Stomach (tissue), 9 donors: ENCODE data around the gene PLCL2. TPM values are rescaled to one million over a fixed set of nuclear protein-coding genes. Genes with fewer than 3 reads are reported as not detected.

Experiments used
- DNase-seq, 2 donors: peaks; one replicate each; pipeline versions ENCODE4 v3.0.0 to v3.0.0-alpha.2; 2013 to 2019
- H3K27ac ChIP-seq, 5 donors: fragments of 200-600 bp in 4 of 5; sonication (generic) in 4 of 5; one replicate each; pipeline ENCODE4 v1.5.1; 2013 to 2019; ENCODE audit warnings: mild to moderate bottlenecking in 1 of 5, moderate library complexity in 1 of 5
- H3K27me3 ChIP-seq, 3 donors: fragments of 200-600 bp; sonication (generic); one replicate each; pipeline ENCODE4 v1.5.1; 2017 to 2019; ENCODE audit warnings: mixed run types in 1 of 3
- H3K36me3 ChIP-seq, 4 donors: fragments of 200-600 bp; sonication (generic); 1 replicate in 3 of 4; 2 replicates in 1 of 4; pipeline ENCODE4 v1.5.1; 2016 to 2019
- H3K4me1 ChIP-seq, 4 donors: fragments of 200-600 bp; sonication (generic); one replicate each; pipeline ENCODE4 v1.5.1; 2016 to 2019
- H3K4me3 ChIP-seq, 4 donors: fragments of 200-600 bp; sonication (generic) in 3 of 4; one replicate each; pipeline ENCODE4 v1.5.1; 2016 to 2019; ENCODE audit warnings: mild to moderate bottlenecking in 1 of 4
- H3K9me3 ChIP-seq, 4 donors: fragments of 200-600 bp; sonication (generic); one replicate each; pipeline ENCODE4 v1.5.1; 2016 to 2019
- EP300 ChIP-seq: sonication (generic); formaldehyde crosslinking; IDR thresholded peaks from one replicate; pipeline ENCODE4 v1.6.1; 2017; ENCODE audit warnings: antibody characterized with exemption
- POLR2A ChIP-seq, 4 donors: fragments of 450-650 bp; IDR thresholded peaks; one replicate each; pipeline ENCODE4 v1.6.1; 2016; ENCODE audit warnings: antibody characterized with exemption in 4 of 4, control low read depth in 2 of 4, mild to moderate bottlenecking in 1 of 4, moderate library complexity in 1 of 4
- POLR2AphosphoS5 ChIP-seq, 3 donors: sonication (generic); formaldehyde crosslinking; IDR thresholded peaks; one replicate each; pipeline ENCODE4 v1.6.1; 2016; ENCODE audit warnings: antibody characterized with exemption in 3 of 3
- WGBS, 5 donors: extraction: QIAGEN DNeasy Blood & Tissue Kit in 3 of 5; methylation state at CpG; one replicate each; pipeline versions ENCODE4 v1.1.5 to v1.1.7; 2013 to 2018; 5-methylcytosine and 5-hydroxymethylcytosine counted together
- intact Hi-C: fragments of 100-400 bp; cut with DNase I; formaldehyde crosslinking; loops from one replicate; pipeline ENCODE4 v1.15.1; 2023; ENCODE audit warnings: low total_unique reads
- polyA plus RNA-seq, 3 donors: library from polyadenylated mRNA; stranded (reverse); fragments of 200-250 nt; gene quantifications; one replicate each; pipeline ENCODE4 v1.2.3, GENCODE V29; 2013
- total RNA-seq, 5 donors: library from RNA; depleted of rRNA; stranded (reverse); fragments of >200 nt; gene quantifications; one replicate each; pipeline versions ENCODE4 v1.1.0 to v1.2.3, GENCODE V29; 2014 to 2016
- TF ChIP-seq, protein P1 (sequence below), 7 experiments: fragments of 450-650 bp in 4 of 7; fragments of 200-600 bp in 3 of 7; sonication (generic) in 3 of 7; IDR thresholded peaks; one replicate each; pipeline ENCODE4 v1.5.1; 2016 to 2019; ENCODE audit warnings: antibody characterized with exemption in 7 of 7, control low read depth in 2 of 7, mild to moderate bottlenecking in 1 of 7
- donor health status: healthy with polysubstance abuse.
- donor health status: Bipolar disorder and iron deficiency.
- donor health status: healthy.

PLCL2 gene
- total and polyA plus RNA-seq, 8 donors, result 1.0 to 34.9 (median 5.7) TPM

DNA sequence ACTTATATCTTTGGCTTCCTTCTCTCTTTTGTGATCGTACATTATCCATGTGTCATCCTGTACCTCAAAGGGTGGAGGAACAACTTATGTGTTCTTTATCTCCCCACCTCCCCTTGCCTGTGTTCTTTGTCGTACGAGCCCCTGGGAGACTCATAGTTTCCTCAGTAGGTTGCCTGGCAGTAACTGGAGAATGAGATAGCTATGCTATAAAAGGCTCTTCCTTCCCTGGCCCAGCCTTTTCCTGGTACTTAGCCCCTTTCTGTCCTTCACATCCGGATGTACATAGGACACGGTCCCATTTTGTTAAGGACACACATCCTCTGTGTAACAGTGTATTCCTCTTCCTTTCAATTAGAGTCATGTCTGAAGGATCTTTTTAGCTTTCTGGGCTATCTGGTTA lies 32.1 kb downstream of the PLCL2 start:
- Histone ChIP-seq H3K27ac (no peak overlapping the region), H3K4me1 (peaks cover 0 to 29% (median 17%) of the 10 kb centered on the region in 4 donors), H3K27me3 (no peaks in the 10 kb centered on the region), H3K9me3 (no peaks in the 10 kb centered on the region), H3K36me3 (no peaks in the 10 kb centered on the region), H3K4me3 (no peak overlapping the region)
- TF ChIP-seq EP300 (no peak), POLR2AphosphoS5 (IDR thresholded peaks at IDR 0.05) (no peak), POLR2A (IDR thresholded peaks at IDR 0.05) (no peak)
- TF ChIP-seq, protein P1, sequence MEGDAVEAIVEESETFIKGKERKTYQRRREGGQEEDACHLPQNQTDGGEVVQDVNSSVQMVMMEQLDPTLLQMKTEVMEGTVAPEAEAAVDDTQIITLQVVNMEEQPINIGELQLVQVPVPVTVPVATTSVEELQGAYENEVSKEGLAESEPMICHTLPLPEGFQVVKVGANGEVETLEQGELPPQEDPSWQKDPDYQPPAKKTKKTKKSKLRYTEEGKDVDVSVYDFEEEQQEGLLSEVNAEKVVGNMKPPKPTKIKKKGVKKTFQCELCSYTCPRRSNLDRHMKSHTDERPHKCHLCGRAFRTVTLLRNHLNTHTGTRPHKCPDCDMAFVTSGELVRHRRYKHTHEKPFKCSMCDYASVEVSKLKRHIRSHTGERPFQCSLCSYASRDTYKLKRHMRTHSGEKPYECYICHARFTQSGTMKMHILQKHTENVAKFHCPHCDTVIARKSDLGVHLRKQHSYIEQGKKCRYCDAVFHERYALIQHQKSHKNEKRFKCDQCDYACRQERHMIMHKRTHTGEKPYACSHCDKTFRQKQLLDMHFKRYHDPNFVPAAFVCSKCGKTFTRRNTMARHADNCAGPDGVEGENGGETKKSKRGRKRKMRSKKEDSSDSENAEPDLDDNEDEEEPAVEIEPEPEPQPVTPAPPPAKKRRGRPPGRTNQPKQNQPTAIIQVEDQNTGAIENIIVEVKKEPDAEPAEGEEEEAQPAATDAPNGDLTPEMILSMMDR (IDR thresholded peaks at IDR 0.05), result no peak
- DNase-seq, result no peak
- intact Hi-C loops, result no loop called here
- WGBS, 5 donors, result 55 to 78% (median 65%) methylated on average over 5 of the region's 5 CpGs

DNA sequence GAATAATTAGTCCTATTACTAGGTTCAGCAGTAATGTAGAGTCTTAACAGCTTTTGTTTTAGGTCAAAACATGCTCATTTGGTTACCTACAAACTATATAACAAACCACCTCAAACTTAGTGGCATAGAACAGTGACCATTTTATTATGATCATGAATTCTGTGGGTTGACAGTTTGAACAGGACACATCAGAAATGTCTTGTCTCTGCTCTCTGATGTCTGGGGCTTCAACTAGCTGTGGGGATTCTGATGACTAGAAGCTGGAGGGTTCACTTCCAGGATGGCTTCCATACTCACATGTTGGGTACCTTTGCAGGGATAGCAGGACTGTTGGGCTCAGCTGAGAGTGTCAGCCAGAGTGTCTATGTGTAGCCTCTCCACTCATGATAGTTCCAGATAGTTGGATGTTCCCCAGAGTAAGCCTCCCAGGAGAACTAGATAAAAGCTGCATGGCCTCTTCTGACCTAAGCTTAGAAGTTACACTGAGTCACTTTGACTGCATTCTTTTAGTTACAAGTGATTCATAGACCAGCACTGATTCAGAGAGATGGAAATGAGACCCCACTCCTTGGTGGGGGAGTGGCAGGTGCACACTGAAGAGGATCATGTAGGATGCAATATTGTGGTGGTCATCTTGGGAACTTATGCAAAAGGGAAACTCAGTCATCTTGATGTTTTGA lies 32.6 kb downstream of the PLCL2 start:
- no peaks in the 10 kb centered on the region for H3K27me3 ChIP-seq

DNA sequence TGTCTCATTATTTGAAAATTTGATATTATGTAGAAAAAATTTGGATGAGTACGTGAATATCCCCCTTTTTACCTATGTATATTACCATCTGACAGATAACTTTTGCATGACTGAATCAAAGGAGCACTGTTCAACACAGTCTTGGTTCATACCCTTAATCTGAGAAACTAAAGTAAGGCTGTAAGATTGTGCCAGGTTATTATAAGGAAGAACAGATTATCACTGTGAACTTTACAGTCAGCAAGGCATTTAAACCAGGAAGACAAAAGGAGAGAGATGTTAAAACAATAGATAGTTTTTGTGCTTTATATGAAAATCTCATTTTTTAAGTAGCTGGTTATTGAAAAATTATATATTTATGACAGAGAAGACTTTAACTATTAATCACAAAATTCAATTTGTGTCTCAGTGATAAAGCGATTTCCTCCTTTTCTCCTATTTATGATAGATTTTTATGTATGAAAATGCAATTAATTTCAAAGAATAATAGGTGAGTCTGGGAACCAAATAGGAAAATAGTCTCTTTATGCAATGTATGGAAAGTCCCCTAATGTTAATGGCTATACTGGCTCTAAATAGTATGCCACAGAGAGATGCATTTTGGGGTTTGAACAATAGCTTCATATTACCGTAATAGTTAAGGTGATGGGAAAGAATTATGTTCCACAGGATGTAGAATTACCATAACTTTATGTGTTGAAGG lies 33.4 kb downstream of the PLCL2 start:
- intact Hi-C loops, result no loop called here
- H3K27me3 ChIP-seq, result no peaks in the 10 kb centered on the region
- H3K4me3 ChIP-seq, result no peak overlapping the region
- no peaks in the 10 kb centered on the region for H3K9me3 ChIP-seq
- TF ChIP-seq POLR2A (IDR thresholded peaks at IDR 0.05), result no peak
- TF ChIP-seq EP300, result no peak
- TF ChIP-seq POLR2AphosphoS5 (IDR thresholded peaks at IDR 0.05), result no peak
- TF ChIP-seq, protein P1 (IDR thresholded peaks at IDR 0.05), result no peak
- 56 to 81% (median 71%) methylated on average over 3 of the region's 3 CpGs for WGBS, 5 donors
- no peaks in the 10 kb centered on the region for H3K36me3 ChIP-seq
- peaks cover 0 to 29% (median 17%) of the 10 kb centered on the region in 4 donors for H3K4me1 ChIP-seq
- no peak for DNase-seq
- H3K27ac ChIP-seq, result no peak overlapping the region

More for the DNA sequence above, 32.6 kb downstream of the PLCL2 start:
- Histone ChIP-seq H3K27ac (peak overlapping the region in 1 of 5 donors; percentile 61), H3K9me3 (no peaks in the 10 kb centered on the region), H3K4me1 (peaks cover 0 to 29% (median 17%) of the 10 kb centered on the region in 4 donors), H3K4me3 (no peak overlapping the region), H3K36me3 (no peaks in the 10 kb centered on the region)
- TF ChIP-seq POLR2AphosphoS5 (IDR thresholded peaks at IDR 0.05) (no peak), POLR2A (IDR thresholded peaks at IDR 0.05) (no peak), EP300 (no peak)
- TF ChIP-seq, protein P1 (IDR thresholded peaks at IDR 0.05), result no peak
- intact Hi-C loops, result no loop called here
- DNase-seq, result no peak

DNA sequence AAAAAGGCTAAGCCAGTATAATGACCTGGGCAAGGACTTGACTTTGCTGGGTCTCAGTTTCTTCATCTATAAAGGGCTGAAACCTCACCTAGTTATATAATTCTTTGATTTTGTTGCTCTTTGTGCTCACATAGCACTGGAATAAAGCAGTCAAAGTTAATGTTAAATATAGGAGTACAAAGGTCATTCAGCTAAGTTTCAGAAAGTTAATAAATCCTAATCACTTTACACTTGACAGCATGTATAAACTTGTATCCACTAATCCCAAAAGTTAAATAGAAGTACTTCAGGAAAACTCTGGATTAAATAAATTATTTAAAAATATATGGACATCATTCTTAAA lies 33.9 kb downstream of the PLCL2 start:
- no peaks in the 10 kb centered on the region for H3K9me3 ChIP-seq
- intact Hi-C loops, result no loop called here
- no peak overlapping the region for H3K4me3 ChIP-seq
- no peak overlapping the region for H3K27ac ChIP-seq
- TF ChIP-seq POLR2AphosphoS5 (IDR thresholded peaks at IDR 0.05) (no peak), EP300 (no peak), POLR2A (IDR thresholded peaks at IDR 0.05) (no peak)
- TF ChIP-seq, protein P1 (IDR thresholded peaks at IDR 0.05), result no peak
- H3K36me3 ChIP-seq, result no peaks in the 10 kb centered on the region
- no peak for DNase-seq
- peaks cover 0 to 29% (median 17%) of the 10 kb centered on the region in 4 donors for H3K4me1 ChIP-seq
- H3K27me3 ChIP-seq, result no peaks in the 10 kb centered on the region
